Keratinocyte (primary cell): ENCODE measurements around the gene CTIF.

Experiments used
- CTCF ChIP-seq, 3 experiments: IDR thresholded peaks in 1 of 3; conservative IDR thresholded peaks in 1 of 3; optimal IDR thresholded peaks in 1 of 3; 2 replicates in 2 of 3; 3 replicates in 1 of 3; pipeline versions ENCODE3 to v1.5.1; 2011; ENCODE audit warnings: low read length in 3 of 3, mild to moderate bottlenecking in 3 of 3, moderate library complexity in 2 of 3, control low read depth in 1 of 3, inconsistent platforms in 1 of 3; ENCODE audit not compliant: insufficient read depth in 2 of 3; ENCODE audit errors: extremely low read depth in 1 of 3
- EZH2 ChIP-seq: IDR thresholded peaks from one replicate; pipeline ENCODE4 v1.6.1; 2012; ENCODE audit warnings: inconsistent platforms, mild to moderate bottlenecking, low read length, moderate library complexity

DNA sequence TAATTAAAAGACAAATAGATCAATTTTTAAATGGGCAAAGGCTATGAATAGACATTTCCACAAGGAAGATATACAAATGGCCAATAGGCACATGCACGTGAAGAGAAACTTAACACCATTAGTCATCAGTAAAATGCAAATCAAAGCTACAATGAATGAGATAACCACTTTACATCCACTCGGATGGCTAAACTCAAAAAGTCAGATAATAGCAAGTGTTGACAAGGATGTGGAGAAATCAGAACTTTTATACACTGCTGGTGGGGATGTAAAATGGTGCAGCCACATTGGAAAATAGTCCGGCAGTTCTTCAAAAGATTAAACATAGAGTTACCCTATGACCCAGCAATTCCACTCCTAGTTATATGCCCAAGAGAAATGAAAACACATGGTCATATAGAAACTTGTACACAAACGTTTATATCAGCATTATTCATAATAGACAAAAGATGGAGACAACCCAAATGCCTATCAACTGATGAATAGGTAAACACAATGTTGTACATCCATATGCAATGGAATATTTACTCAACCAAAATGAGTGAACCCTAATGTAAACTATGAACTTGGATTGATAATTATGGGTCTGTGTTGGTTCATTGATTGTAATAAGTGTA lies 360.8 kb downstream of the CTIF start:
- TF ChIP-seq CTCF (optimal IDR thresholded peaks at IDR 0.05 in 1 of 3, IDR thresholded peaks at IDR 0.05 in 1 of 3, conservative IDR thresholded peaks at IDR 0.05 in 1 of 3; ENCODE audit: extremely low read depth in 1 of 3, insufficient read depth in 2 of 3, low read length in 3 of 3) = no peak
- TF ChIP-seq EZH2 = no peak
